ENCODE data around the gene SENP5. TPM values are rescaled to one million over a fixed set of nuclear protein-coding genes. Genes with fewer than 3 reads are reported as not detected.
"Not testable (repeated sequence)": the region's sequence is repeated elsewhere in the genome, so short reads cannot be mapped to it uniquely, and the experiment has no call there.

The SENP5 gene
- total and polyA plus RNA-seq, 12 donors: 9.1 to 41.6 (median 21.1) TPM

- intact Hi-C loops (cut with DNase I): loop anchor here in 1 of 2 donors (10.0 kb wide), 1 partner anchor 116 kb away; the partner anchor contains the start of gene PIGZ
- no peaks in the 10 kb centered on the region for H3K9me3 ChIP-seq (replicated peaks in 1 of 3)
- H3K27ac ChIP-seq: no peak overlapping the region
- H3K4me1 ChIP-seq (replicated peaks in 1 of 2): no peaks in the 10 kb centered on the region
- no peaks in the 10 kb centered on the region for H3K27me3 ChIP-seq
- H3K36me3 ChIP-seq (replicated peaks in 1 of 2): no peaks in the 10 kb centered on the region
- DNase-seq: no peak
- no peak overlapping the region for H3K4me3 ChIP-seq
- 74 to 84% (median 80%) methylated on average over 11 of the region's 11 CpGs for WGBS, 4 donors
- no peak for TF ChIP-seq POLR2A (IDR thresholded peaks at IDR 0.05)
- no peak for TF ChIP-seq CTCF (IDR thresholded peaks at IDR 0.05)
Observed at GRCh38 chr3:196849180-196849741, 18.5 kb upstream of the SENP5 start.

- intact Hi-C loops (cut with DNase I); H3K4me3 ChIP-seq; H3K4me1 ChIP-seq (replicated peaks in 1 of 2); H3K9me3 ChIP-seq (replicated peaks in 1 of 3); H3K27ac ChIP-seq; H3K36me3 ChIP-seq (replicated peaks in 1 of 2); DNase-seq; H3K27me3 ChIP-seq: not testable (repeated sequence)
- 83 to 95% (median 90%) methylated on average over 7 to 8 of the region's 8 CpGs for WGBS, 4 donors
Observed at GRCh38 chr3:196863000-196863399, 4.7 kb upstream of the SENP5 start.

GRCh38 chr3:196867155-196867506 is 589 bp upstream of the SENP5 start:
- TF ChIP-seq CTCF (IDR thresholded peaks at IDR 0.05): no peak
- intact Hi-C loops (cut with DNase I): no loop called here
- WGBS, 4 donors: 29 to 35% (median 33%) methylated on average over 6 of the region's 6 CpGs
- DNase-seq: no peak
- Histone ChIP-seq H3K9me3 (replicated peaks in 1 of 3) (no peaks in the 10 kb centered on the region), H3K4me1 (replicated peaks in 1 of 2) (peaks cover 9 to 22% of the 10 kb centered on the region in 2 donors), H3K27ac (peak overlapping the region; percentile 80 to 99 (median 97)), H3K27me3 (no peaks in the 10 kb centered on the region), H3K4me3 (peak overlapping the region in 2 of 4 donors; percentile 95 to 100), H3K36me3 (replicated peaks in 1 of 2) (no peaks in the 10 kb centered on the region)

GRCh38 chr3:196868297-196868661 is 559 bp downstream of the SENP5 start:
- TF ChIP-seq POLR2A (IDR thresholded peaks at IDR 0.05): no peak
- TF ChIP-seq CTCF (IDR thresholded peaks at IDR 0.05): no peak
- Histone ChIP-seq H3K36me3 (replicated peaks in 1 of 2) (no peaks in the 10 kb centered on the region), H3K4me3 (peak overlapping the region; percentile 75 to 100 (median 94)), H3K27me3 (no peaks in the 10 kb centered on the region), H3K4me1 (replicated peaks in 1 of 2) (peaks cover 9 to 22% of the 10 kb centered on the region in 2 donors), H3K27ac (peak overlapping the region; percentile 76 to 99 (median 97)), H3K9me3 (replicated peaks in 1 of 3) (no peaks in the 10 kb centered on the region)
- DNase-seq: peak; percentile 16 to 55 (median 32)
- intact Hi-C loops (cut with DNase I): no loop called here
- 0 to 1% (median 1%) methylated on average over 18 to 29 of the region's 29 CpGs for WGBS, 4 donors

GRCh38 chr3:196872316-196872715 is 4.6 kb downstream of the SENP5 start:
- TF ChIP-seq POLR2A (IDR thresholded peaks at IDR 0.05) (no peak), CTCF (IDR thresholded peaks at IDR 0.05) (no peak)
- 83 to 92% (median 87%) methylated on average over 4 of the region's 4 CpGs for WGBS, 4 donors
- Histone ChIP-seq H3K4me1 (replicated peaks in 1 of 2) (peaks cover 9 to 22% of the 10 kb centered on the region in 2 donors), H3K27ac (no peak overlapping the region), H3K27me3 (no peaks in the 10 kb centered on the region), H3K4me3 (no peak overlapping the region), H3K9me3 (replicated peaks in 1 of 3) (no peaks in the 10 kb centered on the region), H3K36me3 (replicated peaks in 1 of 2) (no peaks in the 10 kb centered on the region)
- intact Hi-C loops (cut with DNase I): loop anchor here in 1 of 2 donors (10.0 kb wide), 1 partner anchor 72 kb away; the partner anchor contains the start of gene NCBP2
- no peak for DNase-seq

GRCh38 chr3:196874511-196875094 is 6.9 kb downstream of the SENP5 start:
- intact Hi-C loops (cut with DNase I): loop anchor here in 1 of 2 donors (10.0 kb wide), 1 partner anchor 70 kb away; the partner anchor contains the start of gene NCBP2
- not testable (repeated sequence) for H3K9me3 ChIP-seq (replicated peaks in 1 of 3); H3K4me3 ChIP-seq; H3K27me3 ChIP-seq; DNase-seq; H3K36me3 ChIP-seq (replicated peaks in 1 of 2); H3K27ac ChIP-seq; H3K4me1 ChIP-seq (replicated peaks in 1 of 2)
- 93 to 98% (median 96%) methylated on average over 7 of the region's 7 CpGs for WGBS, 4 donors
